Measurements from ENCODE around the gene MBD3L1.

DNA sequence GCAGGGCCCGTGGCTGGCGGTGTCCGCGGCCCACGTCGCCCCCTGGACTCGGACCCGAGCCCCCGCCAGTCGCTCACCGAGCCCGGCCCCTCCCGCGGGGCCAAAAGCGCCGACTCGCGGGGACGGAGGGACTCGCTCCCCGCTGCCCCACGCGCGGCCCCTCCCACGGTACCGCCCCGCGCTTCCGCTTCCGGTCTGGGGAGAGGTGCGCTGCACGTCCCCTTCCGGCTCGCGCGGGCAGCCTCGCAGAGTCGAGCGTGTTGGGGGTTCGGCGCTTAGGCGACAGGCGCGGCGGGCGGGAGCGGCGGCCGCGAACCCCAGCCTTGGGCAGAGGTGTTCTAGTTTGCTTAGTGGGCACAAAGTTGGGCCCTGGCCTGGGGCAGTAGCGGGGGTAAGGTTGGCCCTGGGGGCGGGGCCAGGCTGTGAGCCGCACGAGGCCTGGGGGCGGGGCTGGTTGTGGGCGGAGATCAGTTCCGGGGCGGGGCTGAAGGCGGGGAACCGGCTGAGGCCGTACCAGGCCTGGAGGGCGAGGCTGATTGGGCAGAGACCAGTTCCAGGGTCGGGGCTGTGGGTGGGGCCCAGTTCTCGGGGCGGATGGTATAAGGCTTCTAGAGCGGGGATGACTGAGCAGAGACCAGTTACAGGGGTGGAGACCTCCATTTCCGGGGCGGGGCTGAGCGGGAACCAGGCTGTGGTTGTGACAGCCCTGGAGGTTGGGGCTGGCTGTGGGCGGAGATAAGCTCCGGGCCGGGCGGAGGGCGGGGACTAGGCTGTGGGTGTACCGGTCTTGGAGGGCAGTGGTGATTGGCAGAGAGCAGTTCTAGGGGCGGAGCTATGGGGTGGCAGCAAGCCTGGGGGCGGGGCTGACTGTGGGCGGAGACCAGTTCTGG lies at the start of gene MBD3L1, which contains the start of gene ZNF558:
- TF ChIP-seq, protein P1, sequence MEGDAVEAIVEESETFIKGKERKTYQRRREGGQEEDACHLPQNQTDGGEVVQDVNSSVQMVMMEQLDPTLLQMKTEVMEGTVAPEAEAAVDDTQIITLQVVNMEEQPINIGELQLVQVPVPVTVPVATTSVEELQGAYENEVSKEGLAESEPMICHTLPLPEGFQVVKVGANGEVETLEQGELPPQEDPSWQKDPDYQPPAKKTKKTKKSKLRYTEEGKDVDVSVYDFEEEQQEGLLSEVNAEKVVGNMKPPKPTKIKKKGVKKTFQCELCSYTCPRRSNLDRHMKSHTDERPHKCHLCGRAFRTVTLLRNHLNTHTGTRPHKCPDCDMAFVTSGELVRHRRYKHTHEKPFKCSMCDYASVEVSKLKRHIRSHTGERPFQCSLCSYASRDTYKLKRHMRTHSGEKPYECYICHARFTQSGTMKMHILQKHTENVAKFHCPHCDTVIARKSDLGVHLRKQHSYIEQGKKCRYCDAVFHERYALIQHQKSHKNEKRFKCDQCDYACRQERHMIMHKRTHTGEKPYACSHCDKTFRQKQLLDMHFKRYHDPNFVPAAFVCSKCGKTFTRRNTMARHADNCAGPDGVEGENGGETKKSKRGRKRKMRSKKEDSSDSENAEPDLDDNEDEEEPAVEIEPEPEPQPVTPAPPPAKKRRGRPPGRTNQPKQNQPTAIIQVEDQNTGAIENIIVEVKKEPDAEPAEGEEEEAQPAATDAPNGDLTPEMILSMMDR (conservative IDR thresholded peaks at IDR 0.05), result peak; percentile 71
- peak; percentile 76 for TF ChIP-seq ZFX (IDR thresholded peaks at IDR 0.05)
